OCI-LY7 (cell line): ENCODE results near the gene IRGM.

Source experiments
- CTCF ChIP-seq: fragments of 200-600 bp; sonication (generic); conservative IDR thresholded peaks from 2 replicates; pipeline ENCODE4 v1.5.1; 2014; ENCODE audit warnings: mild to moderate bottlenecking, antibody characterized with exemption, low read length, moderate library complexity, mixed read lengths
- EZH2phosphoT487 ChIP-seq: fragments of 200-600 bp; sonication (generic); IDR thresholded peaks from 2 replicates; pipeline ENCODE4 v1.6.1; 2018; ENCODE audit warnings: low read depth, borderline replicate concordance, mild to moderate bottlenecking, mixed run types, antibody characterized with exemption, low read length, moderate library complexity, mixed read lengths

GRCh38 chr5:150797384-150797783 is 48.9 kb upstream of the IRGM start:
- TF ChIP-seq CTCF (no peak), EZH2phosphoT487 (no peak)
